Stimulated activated CD4-positive, alpha-beta T cell treated with anti-CD3 and anti-CD28 coated beads, TNF-alpha, amount 100 ng/mL, for 48 hours (primary cell): ENCODE measurements around the gene PLEKHA4.

Source experiments
- DNase-seq, 3 donors: peaks; one replicate each; pipeline ENCODE4 v3.0.0-alpha.2; 2020; ENCODE audit warnings: low read depth in 3 of 3

Gene PLEKHA4

DNA sequence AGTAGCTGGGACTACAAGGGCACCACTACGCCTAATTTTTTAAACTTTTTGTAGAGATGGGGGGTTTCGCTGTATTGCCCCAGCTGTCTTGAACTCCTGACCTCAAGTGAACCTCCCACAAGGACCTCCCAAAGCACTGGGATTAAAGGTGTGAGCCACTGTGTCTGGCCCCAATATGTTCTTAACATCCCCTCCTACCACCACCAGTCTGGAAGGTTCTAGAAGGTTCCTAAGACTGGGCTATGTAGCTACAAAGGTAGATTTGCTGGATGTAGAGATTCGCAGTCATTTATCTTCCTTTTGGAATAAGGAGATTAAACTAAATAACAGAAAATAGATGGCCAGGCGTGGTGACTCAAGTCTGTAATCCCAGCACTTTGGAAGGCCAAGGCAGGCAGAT, 37.5 kb downstream of the PLEKHA4 start:
- DNase-seq = no peak

DNA sequence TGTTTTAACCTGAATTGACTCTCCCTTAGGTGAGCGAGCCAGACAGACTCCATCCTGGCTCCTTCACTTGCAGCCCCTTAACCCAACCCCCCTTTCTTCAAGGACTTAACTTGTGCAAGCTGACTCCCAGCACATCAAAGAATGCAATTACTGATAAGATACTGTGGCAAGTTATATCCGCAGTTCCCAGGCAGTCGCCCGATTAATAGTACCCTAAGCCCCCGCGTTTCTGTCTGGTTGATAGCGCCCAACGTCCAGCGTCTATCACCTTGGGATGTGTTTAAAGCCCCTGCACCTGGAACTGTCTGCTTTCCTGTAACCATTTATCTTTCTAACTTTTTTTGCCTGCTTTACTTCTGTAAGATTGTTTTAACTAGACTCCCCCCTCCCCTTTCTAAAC, 38.3 kb downstream of the PLEKHA4 start:
- DNase-seq = no peak

DNA sequence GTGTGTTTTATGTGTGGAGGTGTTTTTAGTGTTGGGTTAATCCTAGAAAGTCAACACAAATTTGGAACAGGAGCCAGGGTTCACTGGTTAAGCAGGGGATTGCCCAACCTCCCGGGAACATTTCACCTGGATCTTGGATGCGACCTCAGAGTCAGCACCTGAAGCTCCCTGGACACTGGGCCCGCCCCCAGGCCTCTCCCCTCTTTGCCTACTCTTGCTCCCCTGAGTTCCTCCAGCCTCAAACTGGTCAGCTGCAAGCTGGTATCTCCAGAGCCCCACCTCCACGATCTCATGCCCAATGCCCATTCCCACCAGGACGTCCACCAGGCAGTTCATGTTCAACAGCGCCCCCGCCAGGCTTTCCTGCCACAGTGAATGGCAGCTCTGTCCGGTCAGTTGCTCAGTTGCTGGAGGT, 41.8 kb downstream of the PLEKHA4 start:
- no peak for DNase-seq

DNA sequence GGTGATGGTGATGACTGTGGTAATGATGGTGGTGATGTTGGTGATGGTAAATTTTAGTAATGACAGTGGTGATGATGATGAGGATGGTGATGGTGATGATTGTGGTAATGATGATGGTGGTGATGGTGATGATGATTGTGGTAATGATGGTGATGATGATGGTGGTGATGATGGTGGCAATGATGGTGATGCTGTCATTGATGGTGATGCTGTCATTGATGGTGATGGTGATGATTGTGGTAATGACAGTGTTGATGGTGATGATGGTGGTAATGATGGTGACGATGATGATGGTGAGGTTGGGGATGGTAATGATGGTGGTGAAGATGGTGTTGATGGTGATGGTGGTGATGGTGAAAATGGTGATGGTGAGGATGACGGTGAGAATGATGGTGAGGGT, 45.9 kb downstream of the PLEKHA4 start:
- no peak for DNase-seq

DNA sequence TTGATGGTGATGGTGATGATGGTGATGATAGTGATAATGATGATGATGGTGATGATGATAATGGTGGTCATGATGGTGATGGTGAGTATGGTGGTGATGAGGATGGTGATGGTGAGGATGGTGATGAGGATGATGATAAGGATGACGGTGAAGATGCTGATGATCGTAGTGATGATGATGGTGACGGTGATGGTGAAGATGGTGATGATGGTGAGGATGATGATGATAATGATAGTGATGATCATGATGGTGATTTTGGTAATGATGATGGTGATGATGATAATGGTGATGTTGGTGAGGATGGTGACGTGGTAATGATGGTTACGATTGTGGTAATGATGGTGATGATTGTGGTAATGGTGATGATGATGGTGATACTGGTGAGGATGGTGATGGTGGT, 46.8 kb downstream of the PLEKHA4 start:
- DNase-seq = no peak

DNA sequence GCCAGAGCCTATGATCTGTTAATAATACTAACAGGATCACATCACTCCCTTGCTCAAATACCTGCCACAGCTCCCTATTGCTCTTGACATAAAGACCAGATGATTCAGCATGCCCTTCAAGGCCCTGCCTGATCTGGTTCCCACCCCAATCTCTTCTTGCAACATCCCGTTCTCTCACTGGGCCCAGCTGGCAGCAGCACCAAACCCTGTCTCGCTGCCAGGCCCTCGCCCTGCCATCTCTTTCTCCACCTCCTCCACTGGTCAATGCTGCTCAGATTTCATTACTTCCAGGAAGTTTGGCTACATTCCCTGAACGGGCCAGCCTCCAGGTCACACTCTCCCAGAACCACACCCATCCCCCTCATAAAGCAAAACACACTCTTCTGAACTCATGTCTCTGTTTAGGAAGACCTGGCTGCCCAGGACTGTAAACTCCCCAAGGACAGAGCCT, 49.0 kb downstream of the PLEKHA4 start:
- no peak for DNase-seq

DNA sequence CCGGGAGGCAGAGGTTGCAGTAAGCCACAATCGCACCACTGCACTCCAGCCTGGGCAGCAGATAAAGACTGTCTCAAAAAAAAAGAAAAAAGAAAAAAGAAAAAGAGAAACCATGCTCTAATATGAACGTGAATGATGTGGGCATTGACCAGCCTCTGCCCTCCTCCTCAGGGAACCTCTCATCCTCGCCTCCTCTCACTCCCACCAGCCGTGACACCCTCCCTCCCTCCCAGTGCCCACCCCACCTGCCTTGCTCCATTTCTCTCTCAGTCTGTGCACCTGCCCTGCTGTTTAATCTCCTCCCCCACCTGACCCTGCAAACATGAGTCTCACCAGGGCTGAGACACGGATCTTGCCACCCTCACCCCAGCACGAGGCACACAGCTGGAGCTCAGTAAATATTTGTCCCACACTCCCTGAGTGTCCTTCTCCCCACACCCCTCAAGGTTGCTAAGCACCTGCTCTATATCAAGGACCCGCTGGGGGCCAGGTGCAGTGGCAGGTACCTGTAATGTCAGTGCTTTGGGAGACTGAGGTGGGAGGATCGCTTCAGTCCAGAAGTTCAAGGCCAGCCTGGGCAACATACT, 50.1 kb downstream of the PLEKHA4 start:
- DNase-seq = no peak

DNA sequence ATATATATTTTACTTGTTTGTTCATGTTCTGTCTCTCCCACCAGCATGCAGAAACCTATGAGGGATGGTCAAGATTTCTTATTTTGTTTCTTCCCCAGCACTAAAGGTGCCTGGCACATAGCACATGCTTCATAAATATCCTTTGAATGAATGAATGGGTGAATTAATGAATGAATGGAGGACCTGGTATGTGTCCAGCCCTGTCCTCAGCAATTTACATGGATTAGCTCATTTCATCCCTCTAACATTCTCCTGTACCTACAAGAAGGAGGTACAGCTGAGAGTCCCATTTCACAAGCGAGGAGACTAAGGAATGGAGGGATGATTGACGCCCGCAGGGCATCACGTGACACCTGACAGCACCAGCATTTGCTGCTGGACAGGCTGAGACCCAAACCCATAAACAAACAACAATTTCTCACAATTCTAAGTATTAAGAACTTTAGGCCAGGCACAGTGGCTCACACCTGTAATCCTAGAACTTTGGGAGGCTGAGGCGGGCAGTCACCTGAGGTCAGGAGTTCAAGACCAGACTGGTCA, 50.8 kb downstream of the PLEKHA4 start:
- DNase-seq = no peak

DNA sequence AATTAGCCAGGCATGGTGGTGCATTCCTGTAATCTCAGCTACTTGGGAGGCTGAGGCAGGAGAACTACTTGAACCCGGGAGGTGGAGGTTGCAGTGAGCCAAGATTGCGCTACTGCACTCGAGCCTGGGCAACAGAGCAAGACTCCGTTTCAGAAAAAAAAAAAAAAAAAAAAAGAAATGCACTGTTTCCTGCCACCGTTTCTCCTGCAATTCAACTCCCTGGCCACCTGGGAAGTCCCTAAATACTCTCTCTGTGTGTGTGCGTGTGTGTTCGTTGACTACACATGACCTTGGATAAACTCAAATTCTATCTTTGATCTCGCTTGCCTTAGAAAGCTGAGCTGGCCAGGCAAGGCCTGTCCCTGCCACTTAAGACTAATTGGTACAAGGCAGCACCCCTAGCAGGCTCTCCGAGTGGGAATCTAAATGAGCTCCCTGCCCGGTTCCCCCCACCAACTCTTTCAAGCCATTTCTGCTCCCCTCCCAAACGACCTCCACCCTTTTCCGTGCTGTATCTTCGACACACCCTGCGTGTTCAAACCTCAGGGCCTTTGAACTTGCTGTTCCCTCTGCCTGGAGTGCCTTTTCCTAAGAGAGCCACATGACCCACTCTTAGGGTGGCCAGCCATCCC, 52.4 kb downstream of the PLEKHA4 start:
- no peak for DNase-seq

DNA sequence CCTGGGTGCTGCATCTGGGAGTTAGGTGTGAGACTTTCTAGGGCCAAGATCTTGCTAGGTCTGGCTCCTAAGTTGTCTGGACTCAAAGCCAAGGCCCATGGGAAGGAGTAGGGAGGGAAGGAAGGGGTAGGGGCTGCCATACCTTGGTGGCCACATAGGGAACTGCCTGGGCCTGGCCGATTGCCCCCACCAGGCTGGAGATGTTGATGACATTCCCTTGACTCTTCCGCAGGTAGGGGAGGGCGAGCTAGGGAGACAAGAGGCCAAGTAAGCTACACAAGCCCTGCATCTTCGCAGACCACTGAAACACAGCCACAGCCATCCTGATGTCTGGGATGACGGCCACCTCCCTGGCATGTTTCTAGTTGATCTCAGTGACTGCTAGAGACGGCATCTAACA, 53.5 kb downstream of the PLEKHA4 start:
- DNase-seq = no peak

DNA sequence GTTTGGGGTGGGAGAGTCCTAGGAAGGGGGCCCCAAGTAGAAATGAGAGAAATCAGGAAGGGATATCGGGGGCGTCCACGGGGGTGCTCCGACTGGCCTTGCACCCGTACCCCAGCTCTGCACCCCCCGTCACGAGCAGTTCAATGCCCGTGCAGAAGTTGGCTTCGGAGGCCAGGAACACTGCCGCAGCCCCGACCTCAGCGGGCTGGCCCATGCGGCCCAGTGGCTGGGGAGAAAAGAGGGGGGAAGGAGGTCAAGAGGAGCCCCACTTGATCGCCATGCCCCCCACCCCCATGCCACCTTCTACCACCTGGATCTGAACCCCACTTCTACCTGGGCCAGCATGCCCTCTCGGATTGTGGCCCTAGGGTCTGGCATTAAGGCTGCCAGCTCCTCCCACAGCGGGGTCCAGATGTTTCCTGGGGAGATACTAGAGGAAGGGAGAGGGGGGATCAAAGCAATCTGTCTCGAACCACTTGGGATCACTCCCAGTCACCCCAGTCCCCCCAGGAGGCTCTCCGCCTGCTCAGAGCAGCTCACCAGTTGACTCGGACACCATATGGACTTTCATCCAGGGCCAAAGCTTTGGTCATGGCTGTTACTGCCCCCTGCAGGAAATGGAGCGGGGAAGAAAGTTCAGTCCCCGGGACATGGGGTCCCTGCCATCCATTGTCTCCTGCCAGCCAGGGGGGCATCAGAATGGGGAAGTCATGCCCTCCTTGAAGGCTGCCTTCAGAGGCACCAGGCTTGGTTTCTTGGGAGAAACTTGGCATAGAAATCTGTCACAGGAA, 55.1 kb downstream of the PLEKHA4 start:
- no peak for DNase-seq

DNA sequence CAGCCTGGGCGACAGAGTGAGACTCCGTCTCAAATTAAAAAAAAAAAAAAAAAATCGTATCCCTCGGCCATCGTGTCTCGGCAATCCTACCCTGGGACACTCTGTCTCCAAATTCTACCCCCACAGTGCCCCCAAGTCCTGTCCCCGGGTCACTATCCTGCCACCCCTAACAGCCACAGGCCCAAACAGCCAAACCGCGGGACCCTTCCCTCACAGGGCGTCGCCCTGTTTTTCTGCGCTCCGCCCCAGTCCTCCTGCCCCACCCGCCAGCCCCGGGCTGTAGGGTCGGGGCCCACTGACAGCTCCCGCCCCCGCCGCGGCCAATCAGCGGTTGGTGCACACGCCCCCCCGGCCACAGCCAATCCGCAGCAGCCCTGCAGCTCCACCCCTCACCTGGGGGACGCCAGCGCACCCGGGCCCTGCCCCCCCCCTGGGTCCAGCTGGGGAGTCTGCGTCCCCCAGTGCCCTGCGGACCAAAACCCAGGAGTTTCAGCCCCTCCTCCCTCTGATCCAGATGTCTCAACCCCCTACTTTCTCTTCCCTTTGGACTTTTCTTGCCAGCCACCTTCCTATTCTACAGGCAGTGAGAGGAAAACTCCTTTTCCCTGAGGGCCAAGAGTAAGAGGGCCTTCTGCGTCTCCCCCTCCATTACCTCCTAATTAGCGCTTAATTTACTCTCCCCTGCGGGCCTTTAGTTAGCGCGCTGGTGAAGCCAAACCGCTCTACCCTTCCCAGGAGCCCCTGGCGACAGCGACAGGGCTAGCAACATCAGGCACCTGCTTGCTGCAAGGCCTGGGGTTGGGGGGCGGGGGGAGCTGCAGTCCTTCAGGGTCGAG, 56.1 kb downstream of the PLEKHA4 start:
- DNase-seq = peak in 2 of 3 donors; percentile 43 to 67

DNA sequence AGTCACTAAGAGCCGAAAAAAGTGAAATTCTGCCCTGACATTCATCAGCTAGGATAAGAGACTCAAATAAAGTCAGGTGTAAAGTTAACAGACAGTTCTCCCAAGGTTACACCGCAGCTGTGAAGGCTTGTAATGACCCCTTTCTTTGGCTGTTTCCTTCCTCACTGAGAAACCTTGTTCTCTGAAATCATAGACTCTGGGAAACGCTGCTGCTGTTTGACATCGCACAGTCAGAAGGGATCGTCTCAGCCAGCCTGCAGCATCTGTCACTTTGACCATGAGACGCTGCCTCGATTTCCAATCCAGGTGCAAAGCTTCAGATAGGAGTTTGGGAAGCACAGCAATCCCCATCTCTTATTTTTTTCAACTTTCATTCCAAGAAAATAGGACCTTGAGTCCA, 58.3 kb downstream of the PLEKHA4 start:
- DNase-seq = no peak

DNA sequence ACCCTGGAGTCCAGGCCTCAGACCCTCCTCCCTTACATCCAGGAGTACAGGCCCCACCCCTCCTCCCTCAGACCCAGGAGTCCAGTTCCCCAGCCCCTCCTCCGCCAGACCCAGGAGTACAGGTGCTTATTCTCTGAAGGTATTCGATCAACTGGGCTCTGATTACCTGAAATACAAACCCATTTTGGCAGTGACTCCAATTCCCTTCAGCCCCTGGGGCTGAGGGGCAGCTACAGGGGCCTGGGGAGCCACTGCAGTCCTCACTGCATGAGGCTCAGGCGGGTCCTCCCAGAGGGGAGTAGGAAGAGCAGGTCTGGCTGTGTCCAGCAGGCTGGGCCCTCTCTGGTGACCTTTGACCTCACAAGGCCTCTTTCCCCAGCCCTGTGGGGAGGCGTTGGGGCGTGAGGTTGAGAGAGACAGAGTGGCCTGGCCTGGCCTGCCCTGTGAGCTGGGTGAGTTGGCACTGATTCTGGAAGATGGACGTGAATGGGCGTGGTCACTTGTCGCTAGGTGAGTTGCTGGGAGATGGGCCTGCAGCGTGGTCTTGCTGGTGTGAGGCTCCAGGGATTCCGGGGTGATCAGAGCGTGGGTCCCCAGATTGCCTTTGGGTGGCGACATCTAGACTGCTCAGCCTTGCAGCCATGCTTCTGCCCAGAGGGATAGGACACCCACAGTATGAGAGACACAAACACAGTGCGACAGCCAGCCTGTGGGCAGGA, 60.7 kb downstream of the PLEKHA4 start:
- no peak for DNase-seq

DNA sequence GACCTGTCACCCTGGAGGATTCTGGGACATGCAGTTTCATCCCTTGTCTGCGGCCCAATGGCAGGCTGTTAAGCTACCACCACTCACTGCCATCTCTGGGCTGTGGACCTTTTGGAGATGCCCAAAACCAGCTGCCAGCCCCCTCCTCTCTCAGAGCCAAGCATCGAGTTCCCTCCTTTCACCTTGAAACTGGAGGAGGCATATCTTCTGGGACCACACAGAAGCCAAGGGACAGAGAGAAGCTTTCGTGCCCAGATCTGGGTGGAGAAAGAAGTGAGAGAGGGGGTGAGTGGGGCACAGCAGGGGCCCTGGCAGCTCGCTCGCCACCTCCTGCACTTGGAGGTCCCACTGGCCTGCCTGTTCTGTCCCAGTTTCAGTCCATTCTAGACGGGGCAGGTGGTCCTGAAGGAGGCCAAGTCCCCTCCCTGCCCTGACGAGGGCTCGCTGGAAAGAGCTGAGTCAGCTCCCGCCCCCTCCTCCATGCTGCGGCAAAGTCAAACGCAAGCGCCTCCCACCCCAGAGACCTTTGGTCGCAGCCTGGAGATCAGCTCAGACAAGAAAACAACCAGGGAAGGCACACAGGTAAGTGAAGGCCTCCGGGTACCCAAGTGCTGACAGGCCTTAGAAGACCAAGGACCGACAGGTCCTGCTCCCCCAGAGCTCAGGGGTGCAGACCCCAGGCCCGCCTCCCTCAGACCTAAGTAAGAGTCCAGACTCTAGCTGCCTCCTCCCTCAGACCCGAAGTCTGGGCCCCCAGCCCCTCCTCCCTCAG, 61.4 kb downstream of the PLEKHA4 start:
- DNase-seq = no peak

DNA sequence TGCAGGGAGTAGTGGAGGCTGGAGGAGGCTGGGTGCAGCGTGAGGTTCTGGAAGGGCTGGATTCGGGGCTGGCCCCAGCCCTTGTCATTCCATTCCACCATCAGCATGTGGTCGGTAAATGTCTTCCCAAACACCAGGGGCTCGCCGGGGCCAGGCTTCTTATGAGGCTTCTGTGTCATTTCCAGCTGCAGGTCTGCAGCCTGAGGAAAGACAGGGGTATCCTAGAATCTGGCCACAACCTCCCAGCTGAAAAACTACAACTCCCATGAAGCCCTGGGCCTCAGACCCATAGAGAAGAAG, 61.9 kb downstream of the PLEKHA4 start:
- no peak for DNase-seq

DNA sequence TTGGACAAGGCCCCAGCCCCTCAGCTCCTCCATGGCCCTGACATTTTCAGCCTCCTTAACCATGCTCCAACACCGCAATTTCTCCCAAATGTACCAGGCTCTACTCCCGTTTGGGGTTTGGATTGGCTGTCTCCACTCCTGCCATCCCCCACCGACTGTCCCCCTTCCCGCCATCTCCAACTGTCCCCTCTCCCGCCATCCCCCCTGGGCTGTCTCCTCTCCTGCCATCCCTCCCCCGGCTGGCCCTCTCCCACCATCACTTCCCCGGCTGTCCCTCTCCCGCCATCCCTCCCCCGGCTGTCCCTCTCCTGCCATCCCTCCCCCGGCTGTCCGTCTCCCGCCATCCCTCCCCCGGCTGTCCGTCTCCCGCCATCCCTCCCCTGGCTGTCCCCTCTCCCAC, 63.0 kb downstream of the PLEKHA4 start:
- DNase-seq = no peak

DNA sequence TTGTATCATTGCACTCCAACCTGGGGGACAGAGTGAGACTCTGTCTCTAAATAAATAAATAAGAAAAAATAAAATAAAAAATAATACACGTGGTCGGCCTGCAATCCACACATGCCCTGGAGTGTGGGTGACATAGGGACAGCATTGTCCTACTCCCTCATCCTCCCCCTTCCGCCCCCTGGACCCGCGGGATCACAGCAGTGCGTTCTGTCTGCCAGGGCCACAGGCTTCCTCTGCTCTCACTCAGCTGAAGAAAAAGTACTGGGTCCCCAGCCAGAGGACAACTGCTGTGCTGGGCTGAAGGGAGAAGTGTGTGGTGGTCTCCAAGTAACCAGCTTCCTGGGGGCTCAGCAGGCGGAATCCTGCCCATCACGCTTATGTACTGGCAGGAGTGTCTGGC, 63.9 kb downstream of the PLEKHA4 start:
- DNase-seq = no peak

DNA sequence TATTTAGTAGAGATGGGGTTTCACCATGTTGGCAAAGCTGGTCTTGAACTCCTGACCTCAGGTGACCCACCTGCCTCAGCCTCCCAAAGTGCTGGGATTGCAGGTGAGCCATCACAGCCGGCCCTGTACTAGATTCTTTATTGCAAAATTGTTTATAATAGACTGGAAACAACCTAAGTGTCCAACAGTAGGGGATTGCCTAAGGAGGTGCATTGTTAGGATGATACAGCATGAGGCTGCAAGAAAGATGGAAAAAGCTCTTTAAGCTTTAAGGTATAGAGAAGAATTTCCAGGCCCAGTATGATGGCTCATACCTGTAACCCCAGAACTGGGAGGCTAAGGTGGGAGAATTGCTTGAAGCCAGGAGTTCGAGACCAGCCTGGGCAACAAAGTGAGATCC, 65.8 kb downstream of the PLEKHA4 start:
- DNase-seq = no peak

DNA sequence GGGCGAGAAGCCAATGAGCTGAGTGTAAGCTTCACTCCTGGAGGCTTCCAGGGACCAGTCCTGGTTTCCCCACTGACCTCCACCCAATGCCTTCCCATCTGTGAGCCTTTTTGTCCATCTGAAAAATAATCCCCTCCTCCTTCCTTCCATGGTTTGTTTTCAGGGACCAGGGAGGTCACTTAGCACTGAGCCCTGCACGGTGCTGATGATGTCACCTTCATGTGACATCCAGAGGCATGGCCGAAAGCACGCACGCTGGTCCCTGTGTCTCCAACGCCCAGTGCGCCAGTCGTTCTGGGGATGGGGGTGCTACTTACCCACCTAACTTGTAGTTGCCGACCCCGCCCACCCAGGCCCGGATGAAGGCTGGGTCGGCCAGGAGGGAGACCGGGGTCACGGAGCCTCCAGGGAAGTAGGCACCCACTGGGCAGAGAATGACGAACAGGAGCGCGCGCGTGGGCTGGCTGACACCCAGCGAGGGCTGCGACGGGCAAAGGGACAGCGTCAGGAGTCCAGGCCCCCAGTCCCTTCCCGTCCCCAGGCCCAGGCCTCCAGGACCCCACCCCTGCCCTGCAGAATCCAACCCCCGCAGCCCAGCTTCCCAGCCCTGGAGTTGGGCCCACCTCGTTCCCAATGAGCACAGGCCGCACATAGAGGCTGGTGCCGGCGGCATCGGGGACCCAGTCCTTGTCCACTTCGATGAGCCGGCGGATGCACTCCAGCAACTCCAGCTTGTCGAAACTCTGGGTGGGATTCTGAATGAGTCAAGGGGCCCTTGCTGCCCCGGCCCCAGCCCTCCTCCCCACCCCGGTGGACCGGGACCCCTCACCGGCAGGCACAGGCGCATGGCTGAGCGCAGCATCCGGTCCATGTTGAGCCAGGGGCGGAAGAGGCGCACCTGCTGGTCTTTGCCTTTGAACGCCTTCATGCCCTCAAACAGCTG, 68.8 kb downstream of the PLEKHA4 start:
- no peak for DNase-seq
